ENCODE results near the gene PARD6A.
A peak's percentile ranks its signal among the peaks of the same experiment; 100 is the strongest.

Gene PARD6A

DNA sequence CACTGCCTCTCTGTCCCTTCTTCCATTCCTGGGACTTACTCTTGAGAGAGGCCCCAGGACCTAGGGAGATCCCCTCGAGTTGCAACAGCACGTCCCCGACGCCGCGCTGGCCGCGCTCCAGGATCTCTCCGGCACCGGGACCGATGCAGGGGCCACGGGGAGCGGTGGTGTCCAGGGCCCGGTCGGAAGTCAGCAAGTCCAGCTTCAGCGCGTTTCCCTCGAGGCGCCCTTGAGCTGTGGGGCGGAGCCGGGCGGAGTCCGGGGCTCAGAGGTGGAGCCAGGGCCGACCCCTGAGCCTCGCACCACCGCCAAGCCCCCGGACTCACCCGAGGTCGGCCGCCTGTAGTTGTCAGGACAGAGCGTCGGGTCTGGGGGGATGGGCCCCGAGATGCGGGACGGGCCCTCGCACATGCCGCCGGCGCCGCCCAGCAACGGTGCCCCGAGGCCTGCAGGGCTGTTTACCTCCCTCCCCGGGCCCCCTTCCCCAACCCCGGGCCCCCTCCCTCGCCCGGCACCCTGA, 5.3 kb downstream of the PARD6A start:
- DNase-seq (ENCODE audit: extremely low read depth in 1 of 2, low read depth in 1 of 2): no peak

DNA sequence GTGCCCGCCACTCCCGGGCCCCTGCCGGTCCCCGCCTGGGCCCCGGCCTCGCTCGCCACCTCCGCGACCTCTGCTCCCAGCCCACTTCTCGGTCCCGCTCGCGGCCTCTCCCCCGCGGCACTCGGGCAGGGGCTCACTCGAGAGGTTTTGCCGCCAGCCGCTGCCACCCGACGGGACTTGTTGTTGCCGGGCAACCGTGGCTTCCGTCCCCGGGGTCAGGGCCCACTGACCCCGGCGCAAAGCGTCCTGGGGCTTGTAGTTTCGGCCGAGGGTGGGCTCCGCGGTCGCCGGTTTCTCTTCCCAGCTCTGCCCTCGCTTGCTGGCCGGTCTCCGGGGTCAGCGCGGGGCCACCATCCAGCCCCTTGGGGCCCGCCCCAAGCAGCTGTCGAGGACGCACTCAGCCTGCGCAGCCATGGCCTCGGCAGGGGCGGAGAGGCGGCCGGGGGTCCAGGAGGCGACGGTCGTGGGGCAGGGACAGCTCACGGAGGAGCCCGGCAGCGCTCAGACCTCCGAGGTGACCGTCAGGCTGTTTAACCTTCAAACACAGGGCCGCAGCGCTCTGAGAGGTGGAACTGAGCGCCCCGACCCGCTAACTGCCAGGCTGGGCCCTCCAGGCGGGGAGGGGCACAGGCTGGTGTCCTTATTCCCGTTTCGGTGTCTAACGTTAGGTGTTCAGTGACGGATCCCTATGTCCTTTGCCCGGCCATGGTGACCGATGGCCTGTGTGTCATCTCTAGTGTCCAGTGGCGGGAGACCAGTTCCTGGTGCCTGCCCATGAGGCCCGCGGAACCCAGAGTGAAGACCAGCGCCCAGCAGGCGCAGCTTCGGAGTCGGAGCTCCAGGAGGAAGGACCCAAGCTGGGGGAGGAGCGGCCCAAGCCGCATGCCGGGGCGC, 6.0 kb downstream of the PARD6A start, which contains the start of the genes C16orf86 and ENKD1:
TSS of gene C16orf86 (plus strand) at position 256 of the 894 bp plus-strand sequence. CDS start at position 413, 157 bp downstream.
TSS of gene ENKD1 (minus strand) at position 192 of the 894 bp plus-strand sequence. CDS start 308 bp downstream, outside the sequence.
- peak; percentile 61 to 74 for DNase-seq (ENCODE audit: extremely low read depth in 1 of 2, low read depth in 1 of 2)

DNA sequence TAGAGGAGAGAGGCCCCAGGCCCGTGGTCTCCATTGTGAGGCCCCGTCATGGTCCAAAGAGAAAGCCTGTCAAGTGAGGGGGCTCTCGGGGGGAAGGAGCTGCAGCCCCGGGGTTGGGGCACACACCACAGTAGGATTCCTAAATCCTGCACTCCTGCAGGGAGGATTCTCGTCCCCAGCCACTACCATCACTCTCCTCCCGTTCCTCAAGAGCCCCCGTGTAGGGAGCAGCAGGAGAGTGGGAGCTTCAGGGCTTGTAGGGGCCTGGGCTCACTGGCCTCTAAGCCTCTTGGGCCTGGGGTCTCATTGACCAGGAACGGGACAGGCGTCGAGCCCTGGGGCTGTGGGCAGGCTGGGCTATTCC, 6.7 kb downstream of the PARD6A start:
- no peak for DNase-seq (ENCODE audit: extremely low read depth in 1 of 2, low read depth in 1 of 2)

DNA sequence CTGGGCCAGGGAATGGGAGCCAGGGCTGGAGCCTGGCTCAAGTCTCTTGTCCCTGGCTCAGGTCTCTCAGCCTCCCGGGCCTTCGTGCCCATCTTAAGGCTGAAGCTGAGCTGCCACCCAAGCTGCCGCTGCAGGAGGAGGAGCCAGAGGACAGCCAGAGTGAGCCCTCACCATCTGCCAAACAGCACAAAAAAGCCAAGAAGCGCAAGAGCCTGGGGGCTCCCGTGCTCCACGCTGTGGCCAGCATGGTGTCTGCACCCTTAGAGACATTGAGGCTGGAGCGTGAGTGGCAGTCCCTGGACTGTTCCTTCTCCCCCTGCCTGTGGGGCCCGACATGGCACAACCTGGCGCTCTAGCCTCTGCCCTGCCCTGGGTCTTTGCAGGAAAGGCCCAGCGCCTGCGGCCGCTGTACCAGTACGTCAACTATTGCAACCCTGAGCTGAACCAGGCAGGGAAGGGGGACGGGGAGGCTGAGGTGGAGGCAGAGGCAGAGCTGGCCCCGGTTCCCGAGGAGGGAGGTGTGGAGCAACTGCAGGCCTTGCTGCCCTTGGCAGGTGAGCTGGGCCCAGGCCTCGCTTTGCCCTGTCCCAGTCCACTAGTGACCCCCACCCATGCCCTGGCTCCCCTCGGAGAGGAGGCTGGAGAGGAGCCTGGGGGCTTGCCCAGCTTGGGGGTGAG, 7.2 kb downstream of the PARD6A start:
- peak; percentile 63 to 77 for DNase-seq (ENCODE audit: extremely low read depth in 1 of 2, low read depth in 1 of 2)

DNA sequence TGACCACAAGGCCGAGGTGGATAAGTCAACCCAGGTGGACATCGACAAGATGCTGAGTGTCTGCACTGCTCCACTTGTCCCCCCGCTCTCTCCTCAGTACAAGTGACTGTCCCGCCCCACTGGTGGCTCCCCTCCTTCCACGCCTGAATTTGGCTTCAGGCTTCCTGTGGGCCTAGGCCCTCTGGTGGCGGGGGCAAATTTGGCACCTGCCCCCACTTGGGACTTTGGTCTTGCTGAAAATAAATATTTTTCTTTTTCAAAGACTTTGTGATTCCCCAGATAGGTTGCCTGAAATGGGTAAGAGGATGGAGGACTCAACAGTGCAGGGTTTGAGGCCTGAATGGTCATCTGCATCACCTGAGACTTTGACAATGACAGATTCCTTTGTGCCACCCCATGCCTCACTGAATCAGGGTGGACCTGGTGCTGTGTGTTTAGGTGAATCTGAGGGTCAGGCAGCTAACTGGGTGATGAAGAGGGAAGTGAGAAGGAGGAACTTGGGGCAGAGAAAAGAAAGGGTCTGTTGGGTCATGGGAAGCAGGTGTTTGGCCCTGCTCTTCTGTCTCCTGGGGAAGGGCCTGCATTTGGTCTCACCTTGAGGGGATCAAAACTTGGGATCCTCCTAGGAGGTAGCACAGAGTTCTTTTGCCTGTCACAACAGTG, 7.9 kb downstream of the PARD6A start:
- no peak for DNase-seq (ENCODE audit: extremely low read depth in 1 of 2, low read depth in 1 of 2)

DNA sequence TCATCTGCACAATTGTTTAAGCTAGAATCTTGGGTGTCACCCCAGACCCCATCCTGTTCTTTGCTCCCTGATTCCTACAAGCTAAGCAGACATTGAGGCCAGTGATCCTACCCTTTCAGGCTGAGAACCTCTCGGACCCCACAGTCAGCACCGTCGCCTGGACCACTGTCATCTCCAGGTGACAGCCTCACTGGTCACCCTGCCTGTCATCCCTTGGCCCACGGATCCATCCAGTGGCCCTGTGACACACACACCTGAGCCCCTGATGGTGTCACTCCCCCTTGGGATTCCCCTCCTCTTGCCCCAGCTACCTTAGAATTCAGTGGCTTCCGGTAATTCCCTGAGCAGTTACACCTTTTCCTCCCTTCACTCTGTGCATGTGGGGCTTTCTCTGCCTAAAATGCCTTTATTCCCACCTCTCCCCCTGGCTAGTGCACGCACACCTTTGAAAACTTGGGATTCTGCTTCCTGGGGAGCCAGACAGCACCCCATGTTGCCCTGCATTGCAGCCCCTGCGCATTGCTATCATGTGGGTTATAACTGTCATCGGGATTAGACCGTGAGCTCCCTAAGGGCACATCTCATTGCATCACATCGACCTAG, 8.8 kb downstream of the PARD6A start:
- no peak for DNase-seq (ENCODE audit: extremely low read depth in 1 of 2, low read depth in 1 of 2)

DNA sequence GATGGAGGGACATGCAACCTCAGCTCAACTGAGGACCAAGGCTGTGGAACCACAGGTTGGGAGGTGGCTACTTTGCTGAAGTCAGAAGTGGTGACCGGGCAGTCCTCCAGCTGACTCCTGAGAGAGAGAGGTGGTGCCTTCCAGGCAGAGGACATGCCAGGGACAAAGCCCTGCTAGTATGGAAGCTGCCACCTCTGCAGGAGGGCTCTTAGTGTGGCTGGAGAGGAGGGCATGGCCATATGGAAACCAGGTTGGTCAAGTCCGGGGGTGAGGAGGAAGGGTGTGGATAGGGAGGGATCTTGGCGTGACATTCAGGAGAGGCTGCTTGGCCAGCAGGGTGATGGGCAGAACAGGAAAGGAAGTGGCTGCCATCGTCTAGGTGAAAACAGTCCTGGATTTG, 11.5 kb downstream of the PARD6A start:
- DNase-seq (ENCODE audit: extremely low read depth in 1 of 2, low read depth in 1 of 2): no peak

DNA sequence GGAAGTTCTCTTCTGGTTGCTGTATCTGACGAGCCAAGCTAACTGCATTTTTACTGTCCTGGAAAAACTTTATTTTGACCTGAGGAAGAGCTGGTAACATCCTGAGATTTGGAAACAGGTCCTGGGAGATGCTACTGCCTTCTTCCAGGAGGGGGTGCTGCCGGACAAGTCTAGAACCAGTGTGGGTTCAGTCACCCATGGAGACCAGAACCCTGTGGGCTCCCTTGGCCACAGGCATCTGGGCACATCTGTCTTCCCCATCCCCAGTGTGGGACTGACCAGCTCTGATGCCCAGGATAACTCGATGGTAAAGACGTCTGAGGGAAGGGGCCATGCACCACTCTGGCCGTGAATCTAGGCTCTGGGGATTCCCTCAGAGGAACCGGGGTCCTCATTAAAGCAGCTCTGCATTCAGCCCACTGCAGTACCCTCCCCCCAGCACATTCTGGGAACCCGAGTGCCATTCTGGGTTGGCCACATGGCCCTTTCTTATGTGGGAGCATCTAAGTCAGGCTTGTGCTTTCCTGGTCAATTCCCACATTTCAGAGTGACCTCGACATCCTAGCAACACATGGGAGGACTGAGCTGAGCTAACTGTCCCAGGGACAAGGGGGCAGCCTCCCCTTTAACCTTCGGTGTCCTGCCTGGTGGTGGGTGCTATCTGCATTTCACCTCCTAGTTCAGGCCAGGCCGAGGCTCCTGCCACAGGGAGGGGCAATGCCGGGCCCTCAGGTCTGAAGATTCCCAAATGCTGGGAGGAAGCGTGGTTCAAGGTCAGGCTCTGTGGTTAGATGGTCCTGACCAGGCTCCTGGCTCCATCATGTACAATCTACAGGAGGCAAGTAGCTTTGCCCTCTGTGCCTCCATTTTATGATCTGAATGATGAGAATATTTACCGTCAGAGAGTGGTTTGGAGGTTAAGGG, 12.2 kb downstream of the PARD6A start:
- no peak for DNase-seq (ENCODE audit: extremely low read depth in 1 of 2, low read depth in 1 of 2)

DNA sequence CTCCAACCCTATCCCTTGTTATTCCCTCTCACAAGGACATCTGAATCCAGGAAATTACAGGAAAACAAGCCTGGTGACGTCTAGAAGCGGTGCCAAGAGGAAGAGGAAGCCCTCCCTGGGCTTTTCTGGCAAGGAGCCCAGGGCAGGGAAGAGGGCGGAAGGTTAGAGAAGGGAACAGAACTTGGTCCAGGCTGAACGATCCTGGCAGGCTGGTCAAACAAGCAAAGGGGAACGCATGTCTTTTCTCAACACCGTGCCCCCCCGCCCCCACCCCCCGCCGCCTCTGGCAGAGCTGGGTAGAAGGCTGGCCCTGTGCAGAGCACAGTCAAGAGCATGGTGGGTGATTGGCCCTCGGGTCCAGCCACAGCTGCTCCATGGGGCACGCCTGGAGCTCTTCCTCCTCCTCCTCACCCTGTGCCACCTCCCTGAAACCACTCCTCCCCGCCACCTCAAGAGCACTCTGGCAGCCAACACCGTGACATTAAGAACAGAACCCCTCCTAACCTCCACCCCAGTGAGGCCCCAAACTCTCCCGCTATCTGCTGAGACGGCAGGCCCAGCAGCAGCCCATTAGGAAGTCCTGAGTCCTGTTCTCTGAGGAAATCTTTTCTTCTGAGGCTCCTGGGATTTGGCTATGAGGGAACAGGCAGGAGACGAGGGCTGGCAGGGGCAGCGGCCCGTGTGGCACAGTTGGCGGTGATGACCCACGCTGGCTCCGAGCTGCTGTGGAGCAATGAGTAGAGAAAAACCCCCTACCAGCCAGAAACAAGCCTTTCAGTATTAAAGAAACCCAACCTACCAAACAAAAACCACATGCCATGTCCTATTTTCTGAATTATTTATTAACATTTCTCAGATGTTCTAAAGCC, 13.2 kb downstream of the PARD6A start:
- no peak for DNase-seq (ENCODE audit: extremely low read depth in 1 of 2, low read depth in 1 of 2)

DNA sequence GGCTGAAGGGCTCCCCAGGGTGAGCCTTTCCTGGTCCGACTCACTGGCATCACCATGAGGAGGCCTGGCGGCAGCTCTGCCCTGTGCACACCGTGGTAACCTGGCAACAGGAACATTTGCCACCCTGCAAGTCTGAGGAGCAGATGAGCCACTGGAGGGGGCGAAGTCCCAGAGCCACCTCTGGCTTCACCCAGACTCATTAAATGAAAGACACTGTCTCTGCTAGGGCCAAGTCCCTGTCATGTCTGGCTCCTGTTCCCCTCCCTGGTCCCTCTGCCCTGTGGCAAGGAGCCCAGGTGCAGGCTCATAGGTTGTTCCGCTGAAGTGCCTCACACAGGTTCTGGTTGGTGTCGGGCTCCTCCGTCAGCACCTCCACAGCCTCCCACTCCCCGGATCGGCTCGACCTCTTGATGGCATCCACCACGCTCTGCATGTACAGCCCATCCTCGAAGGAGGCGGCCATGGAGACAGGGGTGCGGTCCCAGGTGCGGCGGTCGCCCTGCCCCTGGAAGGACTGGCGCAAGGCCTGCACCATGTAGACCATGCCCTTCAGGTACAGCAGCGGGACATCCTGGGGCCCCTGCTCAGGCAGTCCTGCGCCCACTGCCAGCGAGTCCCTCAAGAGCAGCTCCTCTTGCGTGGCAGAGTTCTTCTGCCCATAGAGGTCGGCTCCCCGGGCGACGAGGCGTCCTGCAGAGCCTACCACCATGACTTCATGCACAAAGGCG, 14.3 kb downstream of the PARD6A start:
- DNase-seq (ENCODE audit: extremely low read depth in 1 of 2, low read depth in 1 of 2): no peak

DNA sequence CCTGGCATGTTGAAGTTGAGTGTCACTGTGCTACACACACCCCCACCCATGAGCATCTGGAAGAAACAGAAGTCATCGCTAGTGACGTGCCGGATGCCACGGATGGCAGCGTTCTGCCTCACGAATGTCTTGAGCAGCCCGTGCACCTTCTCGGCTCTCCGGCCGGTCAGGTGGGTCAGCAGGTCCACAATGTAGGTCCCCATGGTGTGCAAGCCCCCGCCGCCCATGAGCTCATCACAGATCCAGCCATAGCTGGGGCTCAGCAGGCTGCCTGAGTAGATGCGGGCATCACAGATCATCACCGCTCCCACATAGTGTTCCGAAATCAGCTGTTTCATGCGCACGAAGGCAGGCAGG, 14.8 kb downstream of the PARD6A start:
- DNase-seq (ENCODE audit: extremely low read depth in 1 of 2, low read depth in 1 of 2): no peak

DNA sequence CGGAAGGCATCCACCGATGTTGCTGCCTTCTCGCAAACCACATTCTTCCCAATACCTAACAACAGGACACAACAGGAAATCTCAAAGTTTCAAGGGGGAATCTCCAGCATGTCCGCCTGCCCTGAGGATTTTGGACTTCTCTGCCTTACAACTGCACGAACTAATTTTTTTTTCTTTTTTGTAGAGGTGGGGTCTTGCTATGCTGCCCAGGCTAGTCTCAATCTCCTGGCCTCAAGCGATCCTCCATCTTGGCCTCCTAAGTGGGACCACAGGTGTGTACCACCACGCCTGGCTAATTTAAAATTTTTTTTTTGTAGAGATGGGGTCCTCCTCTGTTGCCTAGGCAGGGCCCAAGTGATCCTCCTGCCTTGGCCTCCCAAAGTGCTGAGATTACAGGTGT, 15.2 kb downstream of the PARD6A start:
- DNase-seq (ENCODE audit: extremely low read depth in 1 of 2, low read depth in 1 of 2): no peak

DNA sequence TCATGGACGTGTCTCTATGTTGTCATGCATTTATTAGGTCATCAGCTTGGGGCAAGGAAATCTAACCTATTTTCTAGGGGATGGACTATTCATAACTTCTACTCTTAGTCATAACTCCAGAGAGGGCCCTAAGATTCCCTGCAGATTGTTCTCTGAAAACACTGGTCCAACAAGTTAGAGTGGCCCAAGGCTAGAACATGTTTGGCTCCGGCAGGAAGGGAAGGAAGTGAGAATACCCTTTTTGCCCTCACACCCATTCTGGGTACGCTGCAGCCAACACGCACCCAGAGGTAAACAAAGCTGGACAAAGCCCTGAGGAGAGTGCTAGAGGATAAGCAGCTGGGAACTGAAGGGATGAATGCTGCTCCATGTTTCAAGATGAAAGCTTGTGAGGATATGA, 15.8 kb downstream of the PARD6A start:
- DNase-seq (ENCODE audit: extremely low read depth in 1 of 2, low read depth in 1 of 2): no peak

DNA sequence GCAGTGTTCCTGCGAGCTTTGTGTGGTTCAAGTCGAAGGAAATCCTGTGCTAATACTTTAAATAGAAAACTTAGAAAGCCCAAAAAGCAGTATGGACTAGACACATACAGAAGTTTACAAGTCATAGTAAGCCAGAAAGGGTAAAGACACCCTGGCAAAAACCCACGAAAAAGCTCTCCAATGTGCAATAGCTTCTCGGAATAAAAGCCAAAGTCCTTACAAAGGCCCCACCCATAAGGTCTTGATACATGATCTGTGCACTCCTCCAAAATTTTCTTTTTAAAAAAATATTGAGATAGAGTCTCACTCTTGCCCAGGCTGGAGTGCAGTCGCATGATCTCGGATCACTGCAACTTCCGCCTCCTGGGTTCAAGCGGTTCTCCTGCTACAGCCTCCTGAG, 16.2 kb downstream of the PARD6A start:
- no peak for DNase-seq (ENCODE audit: extremely low read depth in 1 of 2, low read depth in 1 of 2)

DNA sequence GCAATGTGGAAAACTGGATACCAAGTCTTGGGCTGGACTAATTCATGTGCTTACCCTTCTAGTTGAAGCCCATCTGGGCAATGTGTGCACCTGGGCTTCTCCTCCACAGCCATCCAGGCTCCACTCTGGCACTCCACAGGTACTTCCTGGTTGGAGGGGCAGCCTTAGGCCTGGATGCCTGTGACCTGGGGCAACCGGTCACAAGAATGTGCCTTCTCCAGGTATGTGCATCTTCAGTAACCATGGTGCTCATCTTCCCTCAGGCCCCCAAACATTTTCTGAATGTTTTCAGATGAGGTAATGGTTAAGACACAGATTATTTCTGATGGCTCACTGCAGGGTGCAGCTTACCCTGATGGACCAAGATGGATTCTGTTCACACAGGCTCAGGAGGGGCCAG, 17.0 kb downstream of the PARD6A start:
- no peak for DNase-seq (ENCODE audit: extremely low read depth in 1 of 2, low read depth in 1 of 2)

DNA sequence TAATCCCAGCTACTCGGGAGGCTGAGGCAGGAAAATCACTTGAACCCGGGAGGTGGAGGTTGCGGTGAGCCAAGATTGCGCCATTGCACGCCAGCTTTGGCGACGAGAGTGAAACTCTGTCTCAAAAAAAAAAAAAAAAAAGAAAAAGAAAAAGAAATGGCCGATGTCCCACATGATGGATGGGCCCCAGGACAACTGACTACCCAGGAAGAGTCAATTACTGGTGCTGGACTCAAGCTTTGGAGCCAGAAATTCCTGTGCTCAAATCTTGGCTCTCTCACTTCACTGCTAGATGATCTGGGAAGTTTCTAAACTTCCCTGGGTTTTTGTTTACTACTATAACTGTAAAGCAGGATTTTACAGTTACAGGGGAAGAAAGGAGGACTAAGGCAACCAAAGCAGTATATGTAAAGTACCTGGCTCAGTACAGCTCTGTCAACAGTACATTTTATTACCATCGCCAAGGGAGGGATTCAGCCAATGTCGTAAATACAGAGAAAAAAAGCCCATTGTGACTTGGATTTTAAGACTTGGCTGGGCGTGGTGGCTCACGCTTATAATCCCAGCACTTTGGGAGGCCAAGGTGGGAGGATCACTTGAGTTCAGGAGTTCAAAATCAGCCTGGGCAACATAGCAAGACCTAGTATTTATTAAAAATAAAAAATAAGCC, 17.7 kb downstream of the PARD6A start:
- DNase-seq (ENCODE audit: extremely low read depth in 1 of 2, low read depth in 1 of 2): no peak

DNA sequence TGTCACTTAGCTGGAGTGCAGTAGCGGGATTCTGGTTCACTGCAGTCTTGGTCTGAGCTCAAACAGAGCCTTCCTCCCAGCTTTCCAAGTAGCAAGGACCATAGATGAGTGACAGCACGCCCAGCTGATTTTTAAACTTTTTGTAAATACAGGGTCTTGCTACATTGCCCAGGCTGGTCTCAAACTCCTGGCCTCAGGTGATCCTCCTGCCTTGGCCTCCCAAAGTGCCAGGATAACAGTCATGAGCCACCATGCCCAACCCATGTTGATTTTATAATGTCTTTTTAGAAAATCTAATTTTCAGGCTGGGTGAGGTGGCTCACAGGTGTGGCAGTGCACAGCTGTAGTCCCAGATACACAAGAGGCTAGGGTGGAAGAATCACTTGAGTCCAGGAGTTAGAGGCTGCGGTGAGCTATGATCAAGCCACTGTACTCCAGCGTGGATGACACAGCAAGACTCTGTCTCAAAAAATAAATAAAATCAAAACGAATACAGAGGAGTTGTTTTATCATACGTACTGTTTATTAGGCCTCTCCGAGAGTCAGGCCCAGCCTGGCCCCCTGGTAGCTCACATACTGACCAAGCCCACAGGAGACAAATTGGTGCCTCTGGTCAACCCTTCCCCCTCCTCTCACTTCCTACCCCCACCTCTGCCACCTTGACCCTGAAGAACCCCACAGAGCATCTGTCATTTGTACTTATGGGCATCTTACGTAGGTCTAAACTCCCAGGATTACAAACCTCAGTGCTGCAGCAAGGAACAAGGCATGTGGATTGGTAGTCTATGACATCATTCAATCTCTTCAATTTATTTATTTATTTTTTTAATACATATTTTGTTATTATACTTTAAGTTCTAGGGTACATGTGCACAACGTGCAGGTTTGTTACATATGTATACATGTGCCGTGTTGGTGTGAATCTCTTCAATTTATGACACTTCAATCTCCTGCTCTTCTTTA, 19.5 kb downstream of the PARD6A start:
- no peak for DNase-seq (ENCODE audit: extremely low read depth in 1 of 2, low read depth in 1 of 2)
